Stimulated activated CD4-positive, alpha-beta T cell treated with anti-CD3 and anti-CD28 coated beads, Interleukin-12 subunit alpha, Interleukin-12 subunit beta, amount 100 ng/mL, for 48 hours (primary cell): ENCODE measurements around the gene KCNMA1.

Experiments
- DNase-seq, 3 donors: peaks; one replicate each; pipeline ENCODE4 v3.0.0-alpha.2; 2020; ENCODE audit warnings: low read depth in 2 of 3, low spot score in 1 of 3

Gene KCNMA1

DNA sequence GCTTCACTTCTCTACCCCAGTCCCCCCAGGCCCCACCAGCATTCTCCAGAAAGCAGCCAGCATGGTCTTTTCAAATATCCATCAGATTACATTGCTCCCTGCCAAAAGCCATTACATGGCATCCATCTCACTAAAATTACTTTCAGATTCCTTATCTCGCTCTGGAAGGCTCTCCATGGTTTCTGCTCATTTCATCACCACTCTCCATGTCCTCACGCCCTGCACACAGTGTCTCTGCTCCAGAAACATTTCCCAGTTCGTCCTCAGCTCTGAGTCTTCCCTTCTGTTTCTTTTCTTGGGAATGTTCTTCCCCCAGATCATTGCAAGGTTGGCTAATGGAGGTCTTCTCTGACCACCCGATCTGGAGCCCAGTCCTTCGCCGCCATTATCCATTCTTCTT, 499.1 kb downstream of the KCNMA1 start:
- no peak for DNase-seq

DNA sequence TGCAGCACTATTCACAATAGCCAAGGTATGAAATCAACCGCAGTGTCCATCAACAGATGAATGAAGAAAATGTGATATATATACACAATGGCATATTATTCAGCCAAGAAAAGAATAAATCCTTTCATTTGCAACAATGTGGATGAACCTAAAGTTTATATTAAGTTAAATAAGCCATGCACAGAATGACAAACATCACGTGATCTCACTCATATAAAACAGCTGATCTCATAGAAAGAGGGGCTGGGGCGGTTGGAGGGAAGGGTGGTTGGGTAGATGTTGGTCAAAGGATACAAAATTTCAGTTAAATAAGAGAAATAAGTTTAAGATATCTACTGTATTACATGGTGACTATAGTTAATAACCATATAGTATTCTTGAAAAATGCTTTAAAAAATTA, 502.1 kb downstream of the KCNMA1 start:
- no peak for DNase-seq

DNA sequence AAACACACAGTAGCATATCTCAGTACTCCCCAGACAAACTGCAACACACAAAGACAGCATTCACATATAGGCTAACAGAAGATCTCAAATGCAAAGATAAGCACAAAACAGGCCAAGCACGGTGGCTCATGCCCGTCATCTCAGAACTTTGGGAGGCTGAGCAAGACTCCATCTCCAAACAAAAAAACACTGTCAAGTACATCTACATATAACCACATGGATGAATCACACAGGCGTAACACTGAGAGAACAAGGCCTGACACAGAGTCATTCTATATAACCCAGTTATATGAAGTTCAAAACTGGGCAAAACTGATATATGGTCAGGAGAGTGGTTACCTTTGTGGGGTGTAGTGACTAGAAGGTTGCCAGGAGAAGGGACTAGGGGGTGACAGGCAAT, 506.4 kb downstream of the KCNMA1 start:
- no peak for DNase-seq

DNA sequence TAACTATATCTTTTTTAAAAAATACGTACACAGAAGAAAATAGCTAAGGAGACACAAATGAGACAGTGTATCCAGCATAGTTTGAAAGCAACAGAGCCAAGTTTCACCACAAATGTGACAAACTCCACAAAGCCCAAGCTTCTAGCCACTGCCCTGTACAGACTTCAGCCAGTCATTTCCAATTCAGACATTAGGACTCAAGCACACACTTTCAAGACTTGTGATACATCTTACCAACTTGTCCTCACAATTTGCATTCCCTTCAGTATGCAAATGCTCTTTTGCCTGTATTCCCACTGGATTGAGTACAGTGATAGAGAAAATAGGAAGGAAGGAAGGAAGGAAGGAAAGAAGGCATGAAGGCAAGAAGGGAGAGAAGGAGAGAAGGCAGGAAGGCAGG, 510.4 kb downstream of the KCNMA1 start:
- no peak for DNase-seq

DNA sequence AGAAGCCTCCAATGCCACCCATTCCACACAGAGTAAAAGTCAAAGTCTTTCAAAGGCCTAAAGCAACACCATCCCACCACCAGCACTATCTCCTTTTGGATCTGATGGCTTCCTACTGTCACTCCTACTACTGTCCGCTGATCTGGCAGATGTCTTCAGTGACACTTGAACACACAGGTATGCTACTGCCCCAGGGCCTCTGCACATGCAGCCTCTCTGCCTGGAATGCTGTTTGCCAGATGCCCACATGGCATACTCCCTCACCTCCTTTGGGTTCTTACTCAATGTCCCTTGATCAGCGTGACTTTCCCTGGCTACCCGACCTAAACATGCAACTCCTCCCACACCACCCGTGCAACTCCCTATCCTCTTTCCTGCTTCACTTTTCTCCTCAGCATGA, 512.4 kb downstream of the KCNMA1 start:
- no peak for DNase-seq

DNA sequence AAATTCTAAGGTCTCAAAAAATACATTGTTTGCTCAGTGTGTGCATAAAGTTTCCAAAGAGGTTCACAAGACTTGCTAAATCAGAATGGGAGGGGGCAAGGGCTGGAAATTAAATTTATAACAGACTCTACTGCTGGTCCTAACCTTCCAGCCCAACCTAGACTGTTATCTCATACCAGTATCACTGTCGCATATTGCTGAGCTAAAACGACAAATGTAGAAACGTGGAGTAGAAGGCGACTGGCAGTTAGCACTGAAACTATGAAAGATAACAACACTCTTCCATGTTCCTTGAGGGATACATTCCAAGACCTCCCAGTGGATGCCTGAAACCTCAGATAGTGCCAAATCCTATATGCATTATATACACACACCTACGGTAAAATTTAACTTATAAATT, 514.3 kb downstream of the KCNMA1 start:
- DNase-seq = no peak

DNA sequence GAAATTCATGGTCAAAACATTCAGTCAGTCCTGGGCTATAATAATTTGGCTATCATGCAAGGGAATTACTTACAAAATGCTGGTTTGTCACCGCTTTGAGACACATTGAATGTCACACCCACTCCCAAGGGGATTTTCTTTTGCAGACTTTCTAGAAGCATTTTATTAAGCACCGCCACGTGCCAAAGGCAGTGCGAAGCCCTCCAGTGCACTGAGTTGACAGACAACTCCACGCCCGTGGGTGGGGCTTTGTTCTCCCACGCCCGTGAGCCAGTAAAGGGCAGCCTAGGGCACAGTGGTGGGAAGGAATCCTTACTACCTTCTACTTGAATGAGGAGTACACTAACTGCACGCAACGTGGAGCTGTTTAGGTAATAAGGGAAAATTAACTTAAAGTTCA, 515.8 kb downstream of the KCNMA1 start:
- DNase-seq = no peak

DNA sequence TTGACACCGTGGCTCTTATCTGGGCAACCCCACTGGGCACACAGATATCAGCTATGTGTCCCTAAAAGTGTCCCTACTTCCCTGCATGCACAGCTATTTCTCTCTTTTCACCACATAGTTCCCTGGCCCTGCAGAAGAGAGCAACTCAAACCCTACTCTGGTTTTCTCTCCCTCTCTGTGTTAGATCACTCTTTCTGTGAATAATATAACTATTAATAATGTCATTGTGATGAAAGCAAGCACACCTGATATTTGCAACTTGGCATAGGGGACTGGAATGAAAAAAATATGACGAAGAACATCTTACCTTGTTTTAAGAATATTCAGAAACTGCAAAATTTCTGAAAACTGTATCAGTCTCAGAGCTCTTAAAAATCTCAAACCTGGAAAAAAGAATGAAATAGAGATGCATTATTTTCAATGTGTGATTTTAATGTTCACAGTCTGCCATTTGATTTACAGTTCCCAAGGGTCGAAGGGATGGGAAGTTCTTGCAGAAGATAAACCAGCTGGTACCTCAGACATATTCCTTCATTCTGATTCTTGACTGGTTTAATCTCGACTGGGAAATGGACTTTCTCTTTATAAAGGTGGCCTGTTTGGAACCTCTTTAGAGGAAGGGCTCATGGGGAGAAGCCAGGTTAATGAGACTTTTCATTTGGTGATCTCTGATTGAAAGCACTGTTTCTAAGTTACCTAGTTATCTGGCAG, 516.8 kb downstream of the KCNMA1 start:
- no peak for DNase-seq

DNA sequence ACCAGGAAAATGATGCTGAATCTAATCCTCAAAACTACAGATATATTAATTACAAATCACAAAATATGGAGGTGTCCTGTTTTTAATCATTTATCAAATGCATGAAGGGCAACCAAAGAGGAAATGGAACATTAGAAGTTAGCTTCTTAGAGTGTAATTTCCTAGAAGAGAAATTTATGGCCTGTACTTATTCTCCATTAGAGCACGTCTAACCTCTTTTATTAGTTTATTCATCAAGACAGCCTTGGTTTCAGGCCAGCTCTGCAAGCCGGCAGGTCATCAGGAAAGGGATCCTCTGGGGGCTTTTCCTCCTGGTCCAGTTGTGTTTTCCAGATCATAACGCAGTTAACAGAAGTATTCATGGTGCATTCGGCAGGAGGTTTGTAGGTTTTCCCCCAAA, 517.6 kb downstream of the KCNMA1 start:
- DNase-seq = no peak

DNA sequence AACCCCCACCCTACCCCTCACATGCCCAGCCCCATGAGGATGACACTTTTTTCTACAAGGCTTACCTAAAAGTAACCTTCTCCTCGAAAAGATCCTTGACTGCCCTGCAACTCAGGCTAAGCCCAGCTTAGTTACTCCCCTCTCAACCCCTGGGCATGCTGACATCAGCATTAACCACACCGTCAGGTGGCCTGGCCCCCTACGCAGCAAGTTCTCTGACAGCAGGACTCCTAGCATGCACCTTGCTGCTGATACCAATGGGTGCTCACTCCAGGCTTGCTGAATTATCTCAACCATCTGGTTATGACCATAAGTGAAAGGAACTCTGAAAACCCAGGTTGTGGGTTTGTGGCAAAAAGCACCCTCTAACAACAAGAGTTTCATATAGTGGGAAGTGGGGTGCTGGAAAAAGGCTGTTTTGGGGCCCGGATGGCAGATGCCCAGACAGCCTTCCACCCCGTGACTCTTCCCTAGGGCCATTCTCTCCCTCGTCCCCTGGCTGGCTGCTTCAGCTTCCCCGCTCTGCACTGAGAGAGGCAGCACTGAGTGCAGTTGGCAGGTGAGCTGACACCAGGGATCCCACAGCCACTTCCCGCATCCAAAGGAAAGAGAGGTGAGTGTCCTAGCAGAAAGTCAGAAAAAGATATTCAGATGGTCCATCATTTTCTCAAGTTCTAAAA, 518.9 kb downstream of the KCNMA1 start:
- DNase-seq = no peak

DNA sequence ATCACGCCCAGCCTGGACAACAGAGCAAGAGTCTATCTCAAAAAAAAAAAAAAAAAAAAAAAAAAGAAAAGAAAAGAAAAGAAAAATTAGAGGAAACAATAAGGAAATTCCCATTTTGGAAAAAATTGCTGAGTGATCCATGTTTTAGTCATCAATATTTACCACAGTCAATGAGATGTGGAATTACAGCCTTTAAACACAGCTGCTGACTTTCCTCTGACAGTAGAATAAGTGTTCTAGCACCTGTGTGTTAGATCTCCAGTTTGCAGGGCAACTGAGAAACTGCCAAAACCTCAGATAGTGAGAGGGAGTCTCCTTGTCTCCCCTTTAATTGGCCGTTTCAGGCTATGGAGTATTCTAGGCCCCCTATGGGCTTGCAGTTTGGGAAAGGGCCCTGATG, 520.1 kb downstream of the KCNMA1 start:
- DNase-seq = no peak

DNA sequence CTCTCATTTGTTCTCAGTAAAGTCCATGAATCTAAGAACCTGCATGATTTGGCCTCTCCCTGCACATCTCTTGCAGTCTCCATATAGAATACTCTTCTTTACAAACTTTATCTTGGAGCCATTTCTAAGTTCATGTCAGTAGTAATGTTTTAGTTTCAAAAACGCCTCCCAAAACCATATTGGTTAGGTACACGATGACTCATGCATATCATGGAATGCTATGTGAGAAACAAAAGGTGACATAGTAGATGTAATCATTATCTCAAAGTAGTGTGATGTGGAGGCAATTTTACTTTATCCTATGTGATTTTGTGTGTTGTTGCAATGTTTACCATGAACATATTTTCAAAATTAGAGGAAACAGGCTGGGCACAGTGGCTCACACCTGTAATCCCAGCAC, 520.7 kb downstream of the KCNMA1 start:
- DNase-seq = no peak

DNA sequence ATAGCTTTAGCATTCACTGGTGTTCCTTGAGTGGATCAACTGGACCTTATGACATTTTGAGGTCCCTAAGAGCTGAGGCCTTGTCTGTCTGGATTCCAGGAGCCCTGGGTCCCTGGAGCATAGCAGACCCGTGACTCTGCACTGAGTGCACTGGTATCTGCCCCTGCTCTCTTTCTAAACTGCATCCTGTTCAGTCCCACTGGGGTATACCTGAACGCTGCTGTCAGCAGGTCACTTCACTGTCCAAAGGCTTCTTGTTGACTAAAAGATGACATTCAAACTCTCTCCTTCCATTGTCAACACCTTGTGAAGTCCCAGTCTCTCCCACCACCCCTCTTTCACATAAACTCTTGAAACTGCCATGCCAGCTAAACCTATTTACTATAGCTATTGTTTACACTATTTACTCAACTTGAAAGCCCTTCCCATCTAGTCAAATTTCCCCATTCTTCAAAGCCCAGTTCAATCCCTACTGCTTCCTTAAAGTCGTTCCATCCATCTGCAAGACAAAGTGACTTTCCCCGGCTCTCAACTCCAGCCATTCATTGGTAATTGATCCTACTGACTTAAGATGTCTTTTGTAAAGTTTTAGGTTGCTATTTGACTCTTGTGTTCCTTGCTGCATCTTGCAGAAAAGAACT, 523.3 kb downstream of the KCNMA1 start:
- DNase-seq = no peak

DNA sequence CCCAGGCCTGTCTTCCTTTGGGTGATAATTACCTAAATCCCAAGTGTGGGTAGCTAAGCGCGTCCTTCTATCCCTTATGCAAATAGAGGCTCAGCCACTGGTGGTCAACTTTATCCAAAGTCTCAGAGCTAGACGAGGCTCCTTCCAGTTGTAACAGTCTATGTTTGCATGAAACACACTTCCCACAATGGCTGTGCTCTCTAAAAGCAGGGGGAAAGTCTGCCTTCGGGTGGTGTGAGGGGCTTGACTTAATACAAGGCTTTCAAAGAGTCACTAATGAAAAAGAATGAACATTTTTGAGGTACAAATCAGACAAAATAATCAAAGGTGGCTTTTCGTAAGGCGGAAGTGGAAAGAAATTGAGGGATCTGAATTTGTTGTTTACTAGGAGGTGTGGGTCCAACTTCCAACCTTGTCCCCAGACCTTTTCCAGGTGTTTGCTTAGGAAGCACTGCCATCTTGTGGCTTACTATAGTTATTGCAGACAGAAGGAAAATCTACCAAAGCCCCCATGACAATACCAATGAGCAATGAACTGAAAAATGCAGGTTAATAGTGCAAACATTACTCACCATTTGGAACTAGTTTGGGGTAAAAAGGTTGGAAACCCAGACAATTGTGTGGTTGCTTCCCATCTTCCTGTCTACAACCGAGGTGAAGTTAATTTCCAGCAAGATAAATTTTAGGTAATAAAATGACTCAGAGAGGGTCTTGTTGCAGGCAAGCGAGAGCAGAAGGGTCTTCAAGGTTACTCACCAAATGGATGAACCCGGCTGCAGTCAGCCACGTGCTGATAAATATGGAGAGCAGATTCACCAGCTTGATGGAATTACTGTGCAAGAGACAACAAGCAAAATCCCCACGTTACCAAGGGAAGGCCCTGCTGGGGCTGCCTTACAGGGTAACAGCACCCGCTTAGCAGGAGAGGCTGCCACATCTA, 525.7 kb downstream of the KCNMA1 start:
- DNase-seq = peak in 1 of 3 donors; percentile 31

DNA sequence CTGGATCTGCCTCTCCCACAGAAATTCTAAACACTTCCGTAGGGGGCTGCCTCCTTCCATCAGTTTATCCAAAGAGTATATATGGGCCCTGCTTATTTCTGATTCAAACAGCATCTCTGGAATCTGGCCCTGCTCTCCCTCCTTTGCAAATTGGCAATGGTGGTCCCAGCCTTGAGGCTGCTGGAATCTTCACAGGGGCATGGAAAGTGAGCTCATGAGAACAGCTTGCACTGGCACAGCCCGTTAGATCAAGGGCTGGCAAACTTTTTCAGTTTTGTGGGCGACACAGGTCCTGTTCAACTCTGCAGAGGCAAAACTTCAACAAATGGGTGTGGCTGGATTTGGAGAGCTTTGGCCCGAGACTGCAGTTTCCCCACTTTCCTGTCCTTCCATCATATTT, 526.9 kb downstream of the KCNMA1 start:
- DNase-seq = no peak

DNA sequence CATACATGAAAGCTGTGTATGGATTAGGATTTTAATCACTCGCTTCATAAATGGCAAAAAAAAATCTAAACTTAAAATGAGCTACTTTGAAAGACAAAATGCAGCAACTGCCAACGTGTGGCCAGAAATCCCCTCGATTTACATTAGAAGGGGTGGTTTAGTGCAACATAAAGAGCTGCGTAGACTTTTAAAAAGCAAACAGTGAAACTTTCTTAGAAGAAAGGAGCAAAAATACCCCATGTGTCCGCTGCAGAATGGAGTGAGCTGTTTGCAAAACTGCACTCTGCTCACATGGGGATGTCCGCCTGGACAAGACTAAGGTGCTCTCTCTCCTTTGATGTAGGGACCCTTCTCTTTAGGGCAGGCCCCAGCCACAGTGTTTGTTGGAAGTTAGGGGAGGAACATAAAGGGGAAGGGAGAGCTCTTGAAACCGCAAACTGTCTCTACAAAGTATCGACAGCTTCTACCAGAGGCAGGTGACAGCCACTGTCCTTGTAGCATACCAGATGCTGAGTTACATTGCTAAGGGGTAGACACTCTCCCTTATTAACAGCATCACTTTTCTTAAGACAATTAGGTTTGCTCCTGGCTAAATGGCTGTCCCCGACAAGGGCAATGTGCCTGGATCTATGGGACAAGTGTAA, 528.1 kb downstream of the KCNMA1 start:
- DNase-seq = no peak

DNA sequence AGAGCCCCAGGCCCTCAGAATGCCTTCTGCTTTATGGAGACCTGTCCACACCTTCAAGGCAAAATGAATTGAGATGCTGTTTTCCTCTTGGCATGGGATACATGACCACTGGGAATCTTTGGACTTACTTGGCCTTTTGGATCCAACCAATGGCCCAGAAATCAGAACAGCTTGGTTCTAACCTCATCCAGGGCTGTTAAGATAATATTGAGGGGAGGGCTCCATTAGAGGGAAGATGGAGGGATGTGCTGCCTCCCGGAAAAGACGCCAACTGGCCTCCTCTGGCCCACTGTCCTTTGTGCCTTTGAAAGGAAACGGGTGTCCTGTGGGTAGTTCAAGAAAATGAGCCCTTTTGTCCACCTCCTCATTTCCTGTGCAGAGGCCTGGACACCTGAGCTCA, 530.9 kb downstream of the KCNMA1 start:
- no peak for DNase-seq

DNA sequence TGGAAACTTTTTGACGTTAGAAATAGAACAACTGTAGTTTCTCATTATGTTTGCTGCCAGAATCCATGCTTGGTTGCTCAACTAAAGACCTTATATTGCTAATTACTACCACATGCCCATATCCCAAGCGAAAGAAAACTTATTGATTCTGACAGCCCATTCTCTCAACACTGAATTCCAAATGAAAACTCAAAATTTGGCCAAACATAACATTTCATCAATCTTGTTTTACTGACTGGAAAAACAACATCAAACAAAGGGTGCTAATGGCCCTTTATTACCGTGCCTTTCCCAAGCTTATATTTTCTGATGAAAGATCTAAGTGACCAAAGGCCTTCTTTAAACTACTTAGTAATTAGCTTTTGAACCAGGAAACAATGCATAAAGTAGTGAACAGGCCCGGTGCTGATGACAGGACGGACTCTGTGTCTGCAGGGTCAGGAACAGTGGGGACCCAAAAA, 531.8 kb downstream of the KCNMA1 start:
- no peak for DNase-seq

DNA sequence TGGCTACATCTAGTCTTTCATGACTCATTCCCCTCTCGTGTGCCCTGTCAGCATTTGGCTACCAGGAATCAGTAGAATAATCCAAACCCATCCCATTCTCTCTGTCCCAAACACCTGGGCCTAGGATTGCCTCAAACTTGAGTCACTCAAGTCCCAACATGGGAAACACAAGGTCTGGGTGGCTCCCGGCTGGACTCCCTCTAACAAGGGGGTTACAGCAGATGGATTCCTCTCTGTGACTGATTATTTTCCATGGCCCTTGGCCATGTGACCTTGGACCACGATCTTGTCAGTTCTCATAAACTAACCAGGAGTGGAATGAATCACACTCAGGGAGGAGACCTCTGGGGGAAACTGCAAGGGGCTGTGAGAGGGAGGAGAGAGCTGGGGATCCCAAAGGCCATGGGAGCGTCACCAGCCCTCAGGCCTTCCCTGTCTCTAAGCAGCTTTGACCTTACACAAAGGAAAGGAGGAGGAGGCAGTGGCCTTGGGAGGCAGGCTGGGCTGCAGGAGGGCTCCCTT, 533.1 kb downstream of the KCNMA1 start:
- DNase-seq = no peak

DNA sequence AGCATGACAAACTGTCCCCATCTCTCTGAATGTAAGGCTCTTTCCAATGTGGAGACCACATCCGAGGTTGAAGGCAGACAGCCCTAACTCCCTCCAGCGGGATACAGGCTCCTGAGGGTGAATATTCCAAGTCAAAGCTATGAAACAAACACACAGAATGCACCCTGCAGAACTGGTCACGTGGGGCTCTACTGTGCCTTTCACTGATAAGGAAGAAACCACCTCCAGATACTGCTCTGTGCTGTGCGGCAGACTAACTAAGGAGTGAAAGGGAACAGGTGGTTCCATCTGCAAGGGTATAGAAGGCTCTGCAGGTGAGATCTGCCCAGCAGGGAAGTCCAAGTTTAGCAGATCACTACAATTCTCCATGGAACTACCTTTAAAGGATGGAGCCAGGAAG, 534.4 kb downstream of the KCNMA1 start:
- DNase-seq = no peak

DNA sequence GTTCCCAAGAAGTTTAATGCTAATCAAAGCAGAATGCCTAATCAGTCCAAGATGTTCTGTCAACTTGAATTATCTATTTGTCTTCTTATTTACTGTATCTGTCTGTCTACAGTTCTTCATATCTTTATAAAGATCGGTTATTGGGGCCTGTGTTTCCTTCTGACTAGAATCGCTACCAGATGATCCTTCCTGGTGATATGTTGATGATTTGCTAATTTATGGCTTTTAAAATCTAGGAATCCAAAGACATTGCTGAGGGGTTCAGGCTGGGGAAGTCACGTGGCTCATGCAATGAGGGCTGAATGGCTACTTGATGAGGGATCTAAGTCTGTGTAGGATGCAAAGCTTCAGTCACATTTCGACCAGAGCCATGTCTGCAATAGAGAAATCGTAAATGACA, 536.3 kb downstream of the KCNMA1 start:
- DNase-seq = no peak
